CD4-positive, alpha-beta T cell treated with Interleukin-17A for 1 hour (primary cell): ENCODE data around the gene ARL10.
A peak's percentile ranks its signal among the peaks of the same experiment; 100 is the strongest.

Experiments
- DNase-seq: peaks from one replicate; pipeline ENCODE4 v3.0.0-alpha.2; 2020

ARL10 gene

DNA sequence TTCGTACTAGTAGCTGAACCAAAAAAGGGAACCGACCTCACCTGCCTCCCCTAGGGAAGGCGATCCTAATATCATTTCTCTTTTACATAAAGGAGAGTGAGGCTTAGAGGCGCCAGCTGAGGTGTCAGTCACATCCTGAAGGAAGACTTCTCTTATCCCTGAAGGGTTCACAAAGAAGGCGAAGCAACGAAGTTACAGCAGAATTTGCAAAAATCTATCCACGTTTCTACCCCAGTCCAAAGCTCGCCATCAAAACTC lies 3.1 kb upstream of the ARL10 start:
- no peak for DNase-seq

DNA sequence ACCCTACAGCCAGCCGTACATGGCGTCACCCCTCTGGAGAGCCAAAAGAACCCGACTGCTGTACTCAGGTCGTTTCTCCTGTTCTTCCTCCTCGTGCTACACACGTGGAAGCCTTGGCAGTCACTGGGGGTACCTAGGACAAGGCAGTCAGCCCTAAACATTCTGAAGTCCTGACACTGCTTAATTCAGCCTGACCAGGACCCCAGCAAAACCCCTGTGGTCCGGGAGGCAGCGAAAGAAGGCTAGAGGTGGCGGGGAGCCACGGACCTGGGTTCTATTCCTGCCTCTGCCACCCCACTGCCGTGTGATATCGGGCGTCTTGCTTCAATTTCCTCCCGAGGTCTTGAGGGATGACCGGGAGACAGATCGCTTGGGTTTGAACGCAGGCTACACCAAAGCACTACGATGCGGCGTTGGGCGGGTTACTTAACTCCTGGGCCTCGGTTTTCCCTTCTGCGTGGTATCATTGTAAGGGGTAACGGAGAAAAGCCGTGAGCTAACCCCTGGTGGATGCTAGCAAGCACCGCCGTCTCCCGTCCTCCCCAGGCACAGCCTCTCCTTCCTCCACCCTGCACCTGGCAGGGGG lies 429 bp upstream of the ARL10 start:
- no peak for DNase-seq

- no peak for DNase-seq
Observed at GRCh38 chr5:176366232-176366894, 1.1 kb downstream of the ARL10 start.

DNA sequence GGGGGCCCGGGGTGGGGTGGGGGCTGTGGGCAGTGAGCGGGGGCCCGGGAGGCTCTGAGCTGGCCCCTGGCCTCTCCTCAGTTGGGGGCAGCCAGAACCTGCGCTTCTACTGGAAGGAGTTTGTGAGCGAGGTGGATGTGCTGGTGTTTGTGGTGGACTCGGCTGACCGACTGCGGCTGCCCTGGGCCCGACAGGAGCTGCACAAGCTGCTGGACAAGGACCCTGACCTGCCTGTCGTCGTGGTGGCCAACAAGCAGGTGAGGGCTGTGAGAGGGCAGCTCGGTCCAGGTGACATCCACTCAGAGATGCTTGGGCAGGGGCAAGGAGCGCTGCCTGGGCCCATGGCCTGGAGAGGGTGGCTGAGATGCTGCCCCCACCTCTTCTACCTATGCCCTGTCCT lies 3.4 kb downstream of the ARL10 start:
- no peak for DNase-seq

GRCh38 chr5:176369934-176370711 lies 4.8 kb downstream of the ARL10 start:
- DNase-seq = no peak

- no peak for DNase-seq
Observed at GRCh38 chr5:176371621-176372539, 6.6 kb downstream of the ARL10 start.

GRCh38 chr5:176373100-176373818 lies 8.0 kb downstream of the ARL10 start:
- DNase-seq = no peak

GRCh38 chr5:176379881-176380280 lies 14.6 kb downstream of the ARL10 start:
- DNase-seq = no peak

DNA sequence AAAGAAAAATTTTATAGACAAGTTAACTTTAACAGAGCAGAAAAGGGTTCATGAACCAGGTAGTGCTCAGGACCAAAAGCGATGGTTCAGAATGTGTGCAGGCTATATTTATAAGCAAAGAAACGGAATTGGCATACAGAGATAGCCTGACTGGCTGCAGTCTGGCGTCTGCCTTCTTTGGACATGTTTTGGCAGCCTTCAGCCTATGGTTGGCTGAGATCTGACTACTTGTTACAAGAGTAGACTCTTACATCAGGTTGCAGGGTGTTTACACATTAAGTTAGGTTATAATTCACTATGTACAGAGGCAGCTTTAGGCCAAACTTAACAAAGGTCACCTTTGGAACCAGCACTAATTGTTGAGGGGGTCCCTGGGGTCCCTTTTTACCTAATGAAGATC lies 16.1 kb downstream of the ARL10 start:
- no peak for DNase-seq

DNA sequence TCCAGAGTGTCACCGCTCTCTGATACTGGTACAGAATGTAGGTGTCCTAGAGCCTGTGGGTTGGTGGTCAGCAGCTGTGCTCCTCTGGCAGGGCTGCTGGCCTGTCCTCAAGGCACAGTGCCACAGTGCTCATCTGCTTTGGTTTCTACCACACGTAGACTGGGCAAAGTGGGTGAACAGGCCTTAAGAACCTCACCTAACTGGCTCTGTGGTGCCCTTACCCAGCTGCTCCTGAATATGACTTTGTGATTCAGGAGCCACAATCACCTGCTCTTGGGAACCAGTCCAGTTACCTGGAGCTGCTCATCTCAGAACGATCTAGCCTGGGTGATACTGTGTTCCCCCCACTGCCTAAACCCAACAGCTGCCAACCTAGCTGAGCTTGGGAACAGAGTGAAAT lies 16.7 kb downstream of the ARL10 start:
- no peak for DNase-seq

- DNase-seq = no peak
Observed at GRCh38 chr5:176382721-176383120, 17.4 kb downstream of the ARL10 start.

GRCh38 chr5:176383248-176383905 lies 18.1 kb downstream of the ARL10 start:
- no peak for DNase-seq

DNA sequence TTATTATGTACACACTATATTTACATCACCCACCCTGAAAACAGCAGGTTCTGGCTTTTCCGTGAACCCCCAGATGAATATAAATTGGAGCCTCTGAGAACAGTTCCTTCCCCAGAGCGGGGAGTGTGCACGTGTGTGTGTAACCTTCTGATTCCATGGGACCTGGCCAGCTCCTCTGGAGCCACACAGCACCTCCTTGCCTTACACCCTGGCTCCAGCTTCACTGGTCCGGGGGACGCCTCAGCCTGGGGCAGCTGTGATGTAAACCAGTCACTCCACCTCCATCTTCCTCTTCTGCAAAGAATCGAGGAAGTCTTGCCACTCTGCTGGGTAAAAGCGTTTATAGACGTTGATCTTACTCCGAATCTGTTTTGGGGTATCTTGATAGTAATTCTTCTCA lies 18.7 kb downstream of the ARL10 start:
- DNase-seq = no peak

DNA sequence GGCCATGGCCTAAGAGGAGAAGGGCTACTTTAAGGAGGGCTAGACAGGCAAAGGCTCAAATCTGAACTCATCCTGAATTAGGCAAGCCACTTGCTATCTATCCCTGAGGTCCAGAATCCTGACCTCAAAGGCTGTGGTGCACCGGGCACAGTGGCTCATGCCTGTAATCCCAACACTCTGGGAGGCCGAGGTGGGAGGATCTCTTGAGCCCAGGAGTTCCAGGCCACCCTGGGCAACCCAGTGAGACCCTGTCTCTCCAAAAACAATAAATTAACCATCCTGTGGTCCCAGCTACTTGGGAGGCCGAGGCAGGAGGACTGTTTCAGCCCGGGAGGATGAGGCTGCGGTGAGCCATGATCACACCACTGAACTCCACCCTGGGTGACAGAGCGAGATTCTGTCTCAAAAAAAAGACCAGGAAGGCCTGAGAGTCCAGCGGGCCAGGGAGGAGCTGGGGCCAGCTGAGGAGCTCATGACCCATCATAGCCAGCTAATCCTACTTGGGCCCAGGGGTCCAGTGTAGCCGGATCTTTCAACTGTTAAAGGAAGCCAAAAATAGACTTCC lies 19.2 kb downstream of the ARL10 start:
- no peak for DNase-seq

GRCh38 chr5:176384991-176385390 lies 19.7 kb downstream of the ARL10 start:
- no peak for DNase-seq

DNA sequence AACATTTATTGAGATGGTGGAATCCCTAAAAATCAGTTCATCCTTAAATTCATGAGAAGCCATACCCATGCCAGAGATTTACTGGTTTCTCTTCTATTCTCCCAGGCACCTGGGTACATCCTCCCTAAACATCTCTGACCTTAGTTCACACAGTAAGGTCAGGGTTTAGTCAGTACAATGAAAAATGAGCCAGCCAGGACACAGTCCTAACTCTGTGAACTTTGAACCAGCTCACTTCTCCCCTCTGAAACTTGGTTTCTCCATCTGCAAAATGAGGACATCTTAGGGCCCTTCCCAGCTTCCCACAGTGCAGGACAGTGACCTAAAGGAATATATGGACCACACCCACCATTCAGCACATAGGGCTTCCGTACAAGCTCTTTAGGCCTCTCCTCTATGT lies 21.2 kb downstream of the ARL10 start:
- DNase-seq = no peak

GRCh38 chr5:176387384-176387925 lies 22.2 kb downstream of the ARL10 start:
- DNase-seq = no peak

DNA sequence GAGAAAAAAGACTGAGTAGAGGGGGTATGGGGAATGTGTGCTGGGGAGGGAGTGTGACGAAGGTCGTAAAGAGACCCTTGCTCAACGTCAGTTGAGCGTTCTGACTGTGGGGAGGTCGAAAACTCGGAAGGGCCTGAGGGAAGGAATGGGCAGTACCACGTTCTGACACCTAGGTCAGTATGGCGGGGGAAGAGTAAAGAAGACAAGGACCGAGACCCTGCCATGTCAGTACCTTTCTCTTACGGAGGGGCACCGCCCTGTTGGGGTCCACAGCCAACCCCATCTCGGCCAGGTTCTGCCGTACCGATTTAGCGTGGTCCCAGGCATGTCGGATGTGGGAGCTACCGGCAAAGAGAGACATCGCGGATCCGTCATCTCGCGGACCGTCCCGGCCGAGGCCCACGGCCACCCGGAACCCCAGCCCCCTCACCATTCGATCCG lies 22.7 kb downstream of the ARL10 start:
- DNase-seq = no peak

DNA sequence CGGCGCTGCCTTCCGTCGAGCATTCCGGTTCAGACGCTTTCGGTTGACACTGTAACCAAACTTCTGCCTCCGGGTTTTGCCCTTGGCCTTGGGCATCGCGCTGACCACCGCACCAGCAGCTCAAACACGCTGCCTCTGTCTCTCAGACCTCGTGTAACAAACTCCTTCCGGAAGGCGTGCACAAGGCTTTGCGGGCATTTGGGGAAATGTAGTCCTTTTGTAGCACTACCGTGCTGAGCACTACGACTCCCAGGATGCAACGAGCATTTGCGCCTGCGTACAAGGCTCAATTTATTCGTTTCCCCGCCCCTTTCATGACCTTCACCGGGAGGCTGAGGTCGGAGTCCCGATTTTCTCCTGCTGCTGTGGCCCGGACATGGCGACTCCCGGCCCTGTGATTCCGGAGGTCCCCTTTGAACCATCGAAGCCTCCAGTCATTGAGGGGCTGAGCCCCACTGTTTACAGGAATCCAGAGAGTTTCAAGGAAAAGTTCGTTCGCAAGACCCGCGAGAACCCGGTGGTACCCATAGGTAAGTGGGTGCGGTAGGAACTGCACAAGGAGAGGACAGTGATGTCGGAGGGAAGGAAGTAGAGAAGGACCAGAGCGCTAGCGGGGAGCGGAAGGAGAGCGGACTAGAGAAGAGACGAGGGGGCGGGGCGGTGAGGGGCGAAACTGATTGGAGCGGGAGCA lies 23.3 kb downstream of the ARL10 start, which contains the start of the genes HIGD2A and NOP16:
HIGD2A (plus strand) TSS at position 308 of the 691 bp plus-strand sequence; CDS start at position 377, 69 bp downstream.
NOP16 (minus strand) TSS at position 155 of the 691 bp plus-strand sequence; CDS start at position 96, 59 bp downstream.
- DNase-seq = peak; percentile 99
